Urinary bladder (tissue), 4 donors: ENCODE measurements around the gene SCNN1G. TPM values are rescaled to one million over a fixed set of nuclear protein-coding genes. Genes with fewer than 3 reads are reported as not detected.

ENCODE experiments used
- DNase-seq: peaks from one replicate; pipeline ENCODE4 v3.0.0-alpha.2; 2015; ENCODE audit errors: extremely low spot score
- H3K27ac ChIP-seq: one replicate; pipeline ENCODE4 v1.5.1; 2013; ENCODE audit warnings: low read depth, mild to moderate bottlenecking, moderate library complexity
- H3K36me3 ChIP-seq: one replicate; pipeline ENCODE4 v1.6.1; 2013; ENCODE audit warnings: mild to moderate bottlenecking, moderate library complexity; ENCODE audit not compliant: insufficient read depth
- H3K4me1 ChIP-seq: one replicate; pipeline ENCODE4 v1.6.1; 2013; ENCODE audit warnings: mild to moderate bottlenecking, moderate library complexity; ENCODE audit not compliant: insufficient read depth
- H3K4me3 ChIP-seq: one replicate; pipeline ENCODE4 v1.5.1; 2013; ENCODE audit warnings: low read depth, low read length
- WGBS: extraction: QIAGEN DNeasy Blood & Tissue Kit; methylation state at CpG from one replicate; pipeline ENCODE4 v1.1.7; 2013; 5-methylcytosine and 5-hydroxymethylcytosine counted together
- polyA plus RNA-seq: library from polyadenylated mRNA; stranded (reverse); fragments of 200-250 nt; gene quantifications from one replicate; pipeline ENCODE4 v1.2.3, GENCODE V29; 2013
- total RNA-seq: library from RNA; depleted of rRNA; stranded (reverse); fragments of >200 nt; gene quantifications from one replicate; pipeline ENCODE4 v1.2.3, GENCODE V29; 2014
- donor health status: healthy with polysubstance abuse.
- donor health status: healthy.

SCNN1G gene
- total and polyA plus RNA-seq, 2 donors = 0.61 to 2.4 TPM

GRCh38 chr16:23195366-23195978 lies 12.9 kb downstream of the SCNN1G start:
- 39% methylated on average over 3 of the region's 3 CpGs for WGBS
- no peaks in the 10 kb centered on the region for H3K36me3 ChIP-seq
- H3K4me3 ChIP-seq = no peak overlapping the region
- no peak for DNase-seq
- H3K27ac ChIP-seq = no peak overlapping the region
- H3K4me1 ChIP-seq = no peaks in the 10 kb centered on the region

GRCh38 chr16:23196539-23196938 lies 14.0 kb downstream of the SCNN1G start:
- no peak overlapping the region for H3K27ac ChIP-seq
- H3K4me3 ChIP-seq = no peak overlapping the region
- no peak for DNase-seq
- 32% methylated on average over 5 of the region's 5 CpGs for WGBS
- no peaks in the 10 kb centered on the region for H3K36me3 ChIP-seq
- no peaks in the 10 kb centered on the region for H3K4me1 ChIP-seq

- H3K4me3 ChIP-seq = no peak overlapping the region
- no peak for DNase-seq
- no peaks in the 10 kb centered on the region for H3K36me3 ChIP-seq
- 88% methylated on average over 1 of the region's 1 CpG for WGBS
- H3K27ac ChIP-seq = no peak overlapping the region
- no peaks in the 10 kb centered on the region for H3K4me1 ChIP-seq
Measured at GRCh38 chr16:23202166-23202565, 19.6 kb downstream of the SCNN1G start.

- WGBS = 59% methylated on average over 7 of the region's 7 CpGs
- Histone ChIP-seq H3K4me1 (no peaks in the 10 kb centered on the region), H3K4me3 (no peak overlapping the region), H3K36me3 (no peaks in the 10 kb centered on the region), H3K27ac (no peak overlapping the region)
- DNase-seq = no peak
Measured at GRCh38 chr16:23206986-23207385, 24.4 kb downstream of the SCNN1G start.

- no peaks in the 10 kb centered on the region for H3K36me3 ChIP-seq
- no peaks in the 10 kb centered on the region for H3K4me1 ChIP-seq
- DNase-seq = peak; percentile 8
- H3K4me3 ChIP-seq = no peak overlapping the region
- H3K27ac ChIP-seq = no peak overlapping the region
- WGBS = 23% methylated on average over 3 of the region's 3 CpGs
Measured at GRCh38 chr16:23207485-23207884, 24.9 kb downstream of the SCNN1G start.

GRCh38 chr16:23209606-23210005 lies 27.1 kb downstream of the SCNN1G start:
- DNase-seq = no peak
- 86% methylated on average over 9 of the region's 9 CpGs for WGBS
- Histone ChIP-seq H3K36me3 (no peaks in the 10 kb centered on the region), H3K27ac (no peak overlapping the region), H3K4me3 (no peak overlapping the region), H3K4me1 (no peaks in the 10 kb centered on the region)

- no peak for DNase-seq
- Histone ChIP-seq H3K4me3 (no peak overlapping the region), H3K36me3 (no peaks in the 10 kb centered on the region), H3K4me1 (no peaks in the 10 kb centered on the region), H3K27ac (no peak overlapping the region)
- 71% methylated on average over 3 of the region's 3 CpGs for WGBS
Measured at GRCh38 chr16:23213831-23214230, 31.3 kb downstream of the SCNN1G start.

- DNase-seq = no peak
- no peaks in the 10 kb centered on the region for H3K36me3 ChIP-seq
- H3K27ac ChIP-seq = no peak overlapping the region
- WGBS = 82% methylated on average over 7 of the region's 7 CpGs
- no peaks in the 10 kb centered on the region for H3K4me1 ChIP-seq
- no peak overlapping the region for H3K4me3 ChIP-seq
Measured at GRCh38 chr16:23214796-23215195, 32.3 kb downstream of the SCNN1G start.

- WGBS = 91% methylated on average over 10 of the region's 10 CpGs
- no peaks in the 10 kb centered on the region for H3K36me3 ChIP-seq
- H3K27ac ChIP-seq = no peak overlapping the region
- no peaks in the 10 kb centered on the region for H3K4me1 ChIP-seq
- H3K4me3 ChIP-seq = no peak overlapping the region
- no peak for DNase-seq
Measured at GRCh38 chr16:23215435-23215834, 32.9 kb downstream of the SCNN1G start.

- H3K4me1 ChIP-seq = no peaks in the 10 kb centered on the region
- no peak overlapping the region for H3K27ac ChIP-seq
- no peak for DNase-seq
- H3K4me3 ChIP-seq = no peak overlapping the region
- WGBS = 73% methylated on average over 4 of the region's 4 CpGs
- no peaks in the 10 kb centered on the region for H3K36me3 ChIP-seq
Measured at GRCh38 chr16:23216658-23217246, 34.2 kb downstream of the SCNN1G start.

GRCh38 chr16:23217646-23218045 lies 35.1 kb downstream of the SCNN1G start:
- no peak for DNase-seq
- Histone ChIP-seq H3K4me3 (no peak overlapping the region), H3K4me1 (no peaks in the 10 kb centered on the region), H3K36me3 (no peaks in the 10 kb centered on the region), H3K27ac (no peak overlapping the region)
- 66% methylated on average over 8 of the region's 8 CpGs for WGBS

GRCh38 chr16:23222929-23223328 lies 40.4 kb downstream of the SCNN1G start:
- no peak for DNase-seq

GRCh38 chr16:23223368-23223767 lies 40.8 kb downstream of the SCNN1G start:
- H3K4me1 ChIP-seq = no peaks in the 10 kb centered on the region
- no peak overlapping the region for H3K27ac ChIP-seq
- 66% methylated on average over 8 of the region's 8 CpGs for WGBS
- no peak for DNase-seq
- no peaks in the 10 kb centered on the region for H3K36me3 ChIP-seq
- H3K4me3 ChIP-seq = no peak overlapping the region

More at GRCh38 chr16:23222929-23223328, 40.4 kb downstream of the SCNN1G start:
- Histone ChIP-seq H3K27ac (no peak overlapping the region), H3K4me3 (no peak overlapping the region), H3K4me1 (no peaks in the 10 kb centered on the region), H3K36me3 (no peaks in the 10 kb centered on the region)

- no peaks in the 10 kb centered on the region for H3K4me1 ChIP-seq
- H3K36me3 ChIP-seq = no peaks in the 10 kb centered on the region
- no peak overlapping the region for H3K4me3 ChIP-seq
- DNase-seq = no peak
- H3K27ac ChIP-seq = no peak overlapping the region
- 85% methylated on average over 4 of the region's 4 CpGs for WGBS
Measured at GRCh38 chr16:23225109-23225508, 42.6 kb downstream of the SCNN1G start.

GRCh38 chr16:23225634-23226033 lies 43.1 kb downstream of the SCNN1G start:
- no peaks in the 10 kb centered on the region for H3K4me1 ChIP-seq
- no peak overlapping the region for H3K4me3 ChIP-seq
- DNase-seq = no peak
- H3K27ac ChIP-seq = no peak overlapping the region
- H3K36me3 ChIP-seq = no peaks in the 10 kb centered on the region
